HEK293T (cell line): Measurements from ENCODE around the gene SLC38A10.

Experiments
- CTBP1 ChIP-seq: fragments of 450-650 bp; IDR thresholded peaks from 2 replicates; pipeline ENCODE4 v1.6.1; 2016; ENCODE audit warnings: borderline replicate concordance
- HDGF ChIP-seq: fragments of 450-650 bp; IDR thresholded peaks from 2 replicates; pipeline ENCODE4 v1.6.1; 2017; ENCODE audit warnings: antibody characterized with exemption, borderline replicate concordance
- SP1 ChIP-seq: fragments of 450-650 bp; IDR thresholded peaks from 2 replicates; pipeline ENCODE4 v1.6.1; 2017

DNA sequence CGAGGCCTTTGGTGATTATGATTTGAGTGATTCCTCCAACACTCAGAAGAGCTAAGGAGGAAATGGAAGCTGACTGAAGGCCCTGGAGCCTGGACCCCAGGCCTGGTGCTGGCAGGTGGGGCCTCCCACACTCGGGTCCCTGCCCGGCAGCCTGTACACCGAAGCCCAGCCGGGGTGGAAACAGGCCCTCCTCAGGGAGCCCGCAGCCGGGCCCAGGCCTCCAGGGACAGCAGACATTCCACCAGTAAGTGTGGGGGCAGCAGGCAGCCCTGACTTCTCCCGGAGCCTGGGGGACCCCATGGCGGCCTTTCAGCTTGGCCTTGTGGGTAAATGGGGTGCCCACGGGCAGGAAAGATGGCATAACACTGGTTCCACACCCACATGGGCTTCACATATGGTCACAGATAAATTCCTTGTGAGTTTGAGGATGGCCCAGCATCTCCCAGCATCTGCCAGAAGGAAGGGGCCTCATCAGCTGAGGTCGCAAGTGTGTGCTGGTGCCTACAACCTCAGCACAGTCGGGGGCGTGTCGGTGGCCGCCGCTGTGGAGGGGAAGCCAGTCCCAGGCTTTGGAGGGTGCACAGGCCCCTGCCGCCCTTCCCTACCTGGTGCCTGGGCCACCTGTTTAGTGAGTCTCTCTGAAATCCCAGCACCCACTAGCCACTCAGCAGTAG, 29.2 kb upstream of the SLC38A10 start:
- no peak for TF ChIP-seq CTBP1
- no peak for TF ChIP-seq HDGF
- TF ChIP-seq SP1 = no peak
